Smooth muscle cell (in vitro differentiated cells): ENCODE results near the gene ZC3H14. TPM values are rescaled to one million over a fixed set of nuclear protein-coding genes. Genes with fewer than 3 reads are reported as not detected.
A peak's percentile ranks its signal among the peaks of the same experiment; 100 is the strongest.

ENCODE experiments used
- DNase-seq: peaks from one replicate; lab custom pipeline; 2025; ENCODE audit not compliant: unreplicated experiment; lab: John Stamatoyannopoulos, UW
- H2AFZ ChIP-seq: fragments of 200-600 bp; sonication (generic); 2 replicates; pipeline ENCODE4 v1.6.0; 2016; ENCODE audit warnings: antibody characterized with exemption, low read depth, mild to moderate bottlenecking
- H3F3A ChIP-seq: fragments of 200-600 bp; sonication (generic); 2 replicates; pipeline ENCODE4 v1.6.0; 2017; ENCODE audit warnings: antibody characterized with exemption, low read depth
- H3K27ac ChIP-seq: fragments of 200-600 bp; sonication (generic); 2 replicates; pipeline ENCODE4 v1.5.1; 2016; ENCODE audit warnings: low read depth, mild to moderate bottlenecking
- H3K27me3 ChIP-seq: fragments of 200-600 bp; sonication (generic); 2 replicates; pipeline ENCODE4 v1.6.1; 2016; ENCODE audit warnings: low read depth, mild to moderate bottlenecking
- H3K36me3 ChIP-seq: fragments of 200-600 bp; sonication (generic); 2 replicates; pipeline ENCODE4 v1.5.1; 2016; ENCODE audit warnings: low read depth
- H3K4me1 ChIP-seq: fragments of 200-600 bp; sonication (generic); 2 replicates; pipeline ENCODE4 v1.5.1; 2016; ENCODE audit warnings: low read depth
- H3K4me2 ChIP-seq: fragments of 200-600 bp; sonication (generic); 2 replicates; pipeline ENCODE4 v1.6.0; 2016; ENCODE audit warnings: mild to moderate bottlenecking
- H3K4me3 ChIP-seq: fragments of 200-600 bp; sonication (generic); 2 replicates; pipeline ENCODE4 v1.5.1; 2016; ENCODE audit warnings: mild to moderate bottlenecking
- H3K79me2 ChIP-seq: fragments of 200-600 bp; sonication (generic); 2 replicates; pipeline ENCODE4 v1.6.0; 2016; ENCODE audit warnings: low read depth, mild to moderate bottlenecking
- H3K9ac ChIP-seq: fragments of 200-600 bp; sonication (generic); 2 replicates; pipeline ENCODE4 v1.6.0; 2016; ENCODE audit warnings: low read depth
- H3K9me3 ChIP-seq: fragments of 200-600 bp; sonication (generic); replicated peaks from 2 replicates; pipeline ENCODE4 v1.5.1; 2016; ENCODE audit warnings: low read depth
- H4K20me1 ChIP-seq: fragments of 200-600 bp; sonication (generic); 2 replicates; pipeline ENCODE4 v1.6.0; 2016; ENCODE audit warnings: low read depth
- WGBS: methylation state at CpG from one replicate; pipeline ENCODE4 v1.1.7; 2016; ENCODE audit warnings: low lambda C conversion rate; 5-methylcytosine and 5-hydroxymethylcytosine counted together
- polyA plus RNA-seq: library from polyadenylated mRNA; unstranded; fragments of >200 nt; fragmentation: Nextera tagmentation; extraction: Ambion mirVana; gene quantifications from 2 replicates; pipeline ENCODE4 v1.2.1, GENCODE V29; 2016
- total RNA-seq: library from RNA; depleted of rRNA; stranded (reverse); fragments of >200 nt; gene quantifications from 2 replicates; pipeline ENCODE4 v1.2.3, GENCODE V29; 2014
- TF ChIP-seq, protein P1 (sequence below): fragments of 200-600 bp; sonication (generic); IDR thresholded peaks from 2 replicates; pipeline ENCODE4 v1.5.1; 2017; ENCODE audit warnings: borderline replicate concordance, mild to moderate bottlenecking, antibody characterized with exemption; ENCODE audit not compliant: insufficient read depth, poor library complexity, severe bottlenecking

ZC3H14 gene
- total and polyA plus RNA-seq, 2 experiments from 2014 or later, result 43.0 to 59.1 TPM

DNA sequence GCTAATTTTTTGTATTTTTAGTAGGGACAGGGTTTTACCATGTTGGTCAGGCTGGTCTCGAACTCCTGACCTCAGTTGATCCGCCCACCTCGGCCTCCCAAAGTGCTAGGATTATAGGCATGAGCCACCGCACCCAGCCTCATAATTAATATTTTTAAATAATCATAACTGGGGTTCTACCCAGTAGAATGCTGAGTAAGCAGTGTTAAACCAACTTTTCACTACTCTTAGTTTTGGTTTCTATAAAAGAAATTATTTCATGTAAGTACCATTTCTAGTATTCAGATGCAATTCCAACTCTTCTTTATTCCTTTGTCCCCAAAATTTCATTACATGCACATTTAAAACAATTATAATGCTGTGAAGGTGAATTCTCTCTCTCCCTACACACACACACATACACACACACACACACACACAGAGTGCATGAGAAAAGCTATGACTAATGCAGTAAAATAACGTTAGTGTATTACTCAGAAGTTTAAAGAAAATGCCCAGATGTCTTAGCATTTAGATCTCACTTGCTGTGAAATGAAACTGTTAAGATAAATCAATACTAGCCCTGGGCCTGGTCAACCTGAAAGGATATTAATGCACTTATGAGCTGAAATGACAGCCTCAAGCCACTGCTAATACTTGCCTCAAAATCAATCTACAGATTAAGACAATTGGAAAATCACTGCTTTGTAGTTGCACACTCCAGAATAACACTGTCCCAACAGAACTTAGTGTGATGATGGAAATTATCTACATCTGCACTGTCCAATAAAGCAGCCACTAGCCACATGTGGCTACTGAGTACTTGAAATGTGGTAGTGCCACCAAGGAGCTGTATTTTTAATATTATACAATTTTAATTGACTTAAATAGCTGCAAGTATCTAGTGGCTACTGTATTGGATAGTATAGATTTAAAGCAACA is 44.0 kb upstream of the ZC3H14 start:
- H3K36me3 ChIP-seq, result peaks cover 9% of the 10 kb centered on the region
- no peak for DNase-seq
- 77% methylated on average over 5 of the region's 5 CpGs for WGBS
- peaks cover 36% of the 10 kb centered on the region for H3K79me2 ChIP-seq
- H4K20me1 ChIP-seq, result peaks cover 57% of the 10 kb centered on the region
- no peaks in the 10 kb centered on the region for H3K27me3 ChIP-seq
- no peaks in the 10 kb centered on the region for H3F3A ChIP-seq
- H3K4me3 ChIP-seq, result no peak overlapping the region
- H3K9me3 ChIP-seq, result no peaks in the 10 kb centered on the region
- H3K4me2 ChIP-seq, result peak overlapping the region; percentile 21
- no peak overlapping the region for H3K9ac ChIP-seq
- no peak overlapping the region for H2AFZ ChIP-seq
- H3K4me1 ChIP-seq, result peaks cover 24% of the 10 kb centered on the region
- peak overlapping the region; percentile 35 for H3K27ac ChIP-seq
- TF ChIP-seq, protein P1, sequence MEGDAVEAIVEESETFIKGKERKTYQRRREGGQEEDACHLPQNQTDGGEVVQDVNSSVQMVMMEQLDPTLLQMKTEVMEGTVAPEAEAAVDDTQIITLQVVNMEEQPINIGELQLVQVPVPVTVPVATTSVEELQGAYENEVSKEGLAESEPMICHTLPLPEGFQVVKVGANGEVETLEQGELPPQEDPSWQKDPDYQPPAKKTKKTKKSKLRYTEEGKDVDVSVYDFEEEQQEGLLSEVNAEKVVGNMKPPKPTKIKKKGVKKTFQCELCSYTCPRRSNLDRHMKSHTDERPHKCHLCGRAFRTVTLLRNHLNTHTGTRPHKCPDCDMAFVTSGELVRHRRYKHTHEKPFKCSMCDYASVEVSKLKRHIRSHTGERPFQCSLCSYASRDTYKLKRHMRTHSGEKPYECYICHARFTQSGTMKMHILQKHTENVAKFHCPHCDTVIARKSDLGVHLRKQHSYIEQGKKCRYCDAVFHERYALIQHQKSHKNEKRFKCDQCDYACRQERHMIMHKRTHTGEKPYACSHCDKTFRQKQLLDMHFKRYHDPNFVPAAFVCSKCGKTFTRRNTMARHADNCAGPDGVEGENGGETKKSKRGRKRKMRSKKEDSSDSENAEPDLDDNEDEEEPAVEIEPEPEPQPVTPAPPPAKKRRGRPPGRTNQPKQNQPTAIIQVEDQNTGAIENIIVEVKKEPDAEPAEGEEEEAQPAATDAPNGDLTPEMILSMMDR, result no peak

DNA sequence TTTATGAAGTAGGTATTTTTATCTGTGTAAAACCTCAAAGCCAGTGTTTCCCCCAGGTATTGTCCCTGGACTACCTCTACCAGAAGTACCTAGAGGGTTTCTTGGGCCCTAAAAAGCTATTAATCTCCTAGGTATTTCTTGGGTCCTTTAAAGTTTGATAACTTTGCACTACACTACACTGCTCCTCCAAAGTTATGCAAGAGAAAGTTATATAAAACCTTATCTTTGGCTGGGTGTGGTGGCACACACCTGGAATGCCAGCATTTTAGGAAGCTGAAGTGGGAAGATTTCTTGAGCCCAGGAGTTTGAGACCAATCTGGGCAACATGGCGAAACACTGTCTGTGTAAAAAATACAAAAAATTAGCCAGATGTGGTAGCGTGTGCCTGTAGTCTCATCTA is 42.9 kb upstream of the ZC3H14 start:
- peaks cover 24% of the 10 kb centered on the region for H3K4me1 ChIP-seq
- no peak for DNase-seq
- WGBS, result 97% methylated on average over 2 of the region's 2 CpGs
- TF ChIP-seq, protein P1, result no peak
- no peak overlapping the region for H3K27ac ChIP-seq
- H3K4me3 ChIP-seq, result no peak overlapping the region
- H3F3A ChIP-seq, result no peaks in the 10 kb centered on the region
- no peak overlapping the region for H3K4me2 ChIP-seq
- H3K36me3 ChIP-seq, result peaks cover 9% of the 10 kb centered on the region
- no peak overlapping the region for H2AFZ ChIP-seq
- H4K20me1 ChIP-seq, result peaks cover 61% of the 10 kb centered on the region
- no peaks in the 10 kb centered on the region for H3K9me3 ChIP-seq
- no peaks in the 10 kb centered on the region for H3K27me3 ChIP-seq
- no peak overlapping the region for H3K9ac ChIP-seq
- H3K79me2 ChIP-seq, result peaks cover 47% of the 10 kb centered on the region

DNA sequence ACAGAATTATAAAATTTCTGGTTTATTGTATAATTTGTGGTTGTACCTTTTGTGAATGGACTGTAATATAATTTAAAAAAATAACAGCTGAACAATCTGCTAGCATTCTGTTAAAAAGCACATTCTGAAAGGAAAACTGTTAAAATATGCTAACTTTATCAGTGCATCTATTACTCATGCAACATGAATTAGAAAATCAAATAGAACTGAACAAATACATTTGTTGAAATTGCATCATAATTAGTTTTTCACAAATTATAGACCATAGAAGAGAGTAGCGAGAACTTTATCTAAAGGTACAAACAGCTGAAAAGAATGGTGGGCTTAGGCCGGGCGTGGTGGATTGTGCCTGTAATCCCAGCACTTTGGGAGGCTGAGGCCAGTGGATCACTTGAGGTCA is 41.0 kb upstream of the ZC3H14 start:
- H3K27me3 ChIP-seq, result no peaks in the 10 kb centered on the region
- no peaks in the 10 kb centered on the region for H3K36me3 ChIP-seq
- H3K79me2 ChIP-seq, result peaks cover 58% of the 10 kb centered on the region
- H3K27ac ChIP-seq, result no peak overlapping the region
- DNase-seq, result no peak
- 85% methylated on average over 3 of the region's 3 CpGs for WGBS
- no peak overlapping the region for H3K4me2 ChIP-seq
- H4K20me1 ChIP-seq, result peaks cover 54% of the 10 kb centered on the region
- H2AFZ ChIP-seq, result no peak overlapping the region
- no peak overlapping the region for H3K9ac ChIP-seq
- no peaks in the 10 kb centered on the region for H3K9me3 ChIP-seq
- no peaks in the 10 kb centered on the region for H3F3A ChIP-seq
- peaks cover 11% of the 10 kb centered on the region for H3K4me1 ChIP-seq
- TF ChIP-seq, protein P1, result no peak
- no peak overlapping the region for H3K4me3 ChIP-seq
